ENCODE results near the gene BICC1.

BICC1 gene

GRCh38 chr10:58618158-58618676 lies 105.5 kb downstream of the BICC1 start:
- TF ChIP-seq, protein P1, sequence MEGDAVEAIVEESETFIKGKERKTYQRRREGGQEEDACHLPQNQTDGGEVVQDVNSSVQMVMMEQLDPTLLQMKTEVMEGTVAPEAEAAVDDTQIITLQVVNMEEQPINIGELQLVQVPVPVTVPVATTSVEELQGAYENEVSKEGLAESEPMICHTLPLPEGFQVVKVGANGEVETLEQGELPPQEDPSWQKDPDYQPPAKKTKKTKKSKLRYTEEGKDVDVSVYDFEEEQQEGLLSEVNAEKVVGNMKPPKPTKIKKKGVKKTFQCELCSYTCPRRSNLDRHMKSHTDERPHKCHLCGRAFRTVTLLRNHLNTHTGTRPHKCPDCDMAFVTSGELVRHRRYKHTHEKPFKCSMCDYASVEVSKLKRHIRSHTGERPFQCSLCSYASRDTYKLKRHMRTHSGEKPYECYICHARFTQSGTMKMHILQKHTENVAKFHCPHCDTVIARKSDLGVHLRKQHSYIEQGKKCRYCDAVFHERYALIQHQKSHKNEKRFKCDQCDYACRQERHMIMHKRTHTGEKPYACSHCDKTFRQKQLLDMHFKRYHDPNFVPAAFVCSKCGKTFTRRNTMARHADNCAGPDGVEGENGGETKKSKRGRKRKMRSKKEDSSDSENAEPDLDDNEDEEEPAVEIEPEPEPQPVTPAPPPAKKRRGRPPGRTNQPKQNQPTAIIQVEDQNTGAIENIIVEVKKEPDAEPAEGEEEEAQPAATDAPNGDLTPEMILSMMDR (conservative IDR thresholded peaks at IDR 0.05; ENCODE audit: low read length), result no peak
- TF ChIP-seq EZH2phosphoT487 (IDR thresholded peaks at IDR 0.05; ENCODE audit: borderline replicate concordance), result no peak
- Histone ChIP-seq H3F3A (ENCODE audit: low read depth) (no peaks in the 10 kb centered on the region), H3K9me3 (ENCODE audit: insufficient read depth, low read depth, low read length) (no peaks in the 10 kb centered on the region), H3K9me2 (replicated peaks; ENCODE audit: low read depth, low read length) (no peaks in the 10 kb centered on the region), H3K27me3 (ENCODE audit: insufficient read depth, low read length, poor library complexity, severe bottlenecking) (no peaks in the 10 kb centered on the region), H3K79me2 (ENCODE audit: insufficient read depth, low read length) (no peaks in the 10 kb centered on the region), H3K4me1 (ENCODE audit: insufficient read depth, low read length, poor library complexity, severe bottlenecking) (no peaks in the 10 kb centered on the region), H3K36me3 (ENCODE audit: insufficient read depth, low read length) (no peaks in the 10 kb centered on the region), H4K20me1 (ENCODE audit: insufficient read depth, low read length, poor library complexity, severe bottlenecking) (no peaks in the 10 kb centered on the region), H3K4me3 (ENCODE audit: low read length, poor library complexity, severe bottlenecking) (no peak overlapping the region), H3K4me2 (ENCODE audit: low read depth, low read length, poor library complexity, severe bottlenecking) (no peak overlapping the region), H2AFZ (ENCODE audit: low read length) (no peak overlapping the region), H3K9ac (ENCODE audit: low read depth, low read length, poor library complexity, severe bottlenecking) (no peak overlapping the region)

DNA sequence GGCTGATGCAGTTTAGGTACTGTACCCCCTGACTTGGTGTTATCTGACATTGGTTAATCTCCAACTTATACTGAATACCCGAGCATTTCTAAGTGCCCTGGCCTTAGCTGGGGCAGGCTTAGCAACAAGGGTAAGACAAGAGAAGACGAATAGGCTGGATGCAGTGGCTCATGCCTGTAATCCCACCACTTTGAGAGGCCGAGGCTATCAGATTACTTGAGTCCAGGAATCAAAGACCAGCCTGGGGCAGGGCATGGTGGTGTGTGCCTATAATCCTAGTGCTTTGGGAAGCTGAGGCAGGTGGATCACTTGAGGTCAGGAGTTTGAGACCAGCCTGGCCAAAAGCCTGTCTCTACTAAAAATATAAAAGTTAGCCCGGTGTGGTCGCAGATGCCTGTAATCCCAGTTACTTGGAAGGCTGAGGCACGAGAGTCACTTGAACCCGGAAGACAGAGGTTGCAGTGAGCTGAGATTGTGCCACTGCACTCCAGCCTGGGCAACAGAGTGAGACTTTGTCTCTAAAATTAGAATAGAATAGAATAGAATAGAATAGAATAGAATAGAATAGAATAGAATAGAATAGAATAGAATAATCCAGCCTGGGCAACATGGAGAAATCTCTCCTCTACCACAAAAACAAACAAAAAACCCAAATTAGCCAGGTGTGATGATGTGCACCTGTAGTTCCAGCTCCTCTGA lies 108.9 kb downstream of the BICC1 start:
- TF ChIP-seq EZH2phosphoT487 (IDR thresholded peaks at IDR 0.05; ENCODE audit: borderline replicate concordance), result no peak
- TF ChIP-seq, protein P1 (conservative IDR thresholded peaks at IDR 0.05; ENCODE audit: low read length), result no peak
- Histone ChIP-seq H3K9me2 (replicated peaks; ENCODE audit: low read depth, low read length) (no peaks in the 10 kb centered on the region), H3K9me3 (ENCODE audit: insufficient read depth, low read depth, low read length) (no peaks in the 10 kb centered on the region), H3K36me3 (ENCODE audit: insufficient read depth, low read length) (no peaks in the 10 kb centered on the region), H3K4me3 (ENCODE audit: low read length, poor library complexity, severe bottlenecking) (no peak overlapping the region), H2AFZ (ENCODE audit: low read length) (no peak overlapping the region), H3K4me1 (ENCODE audit: insufficient read depth, low read length, poor library complexity, severe bottlenecking) (no peaks in the 10 kb centered on the region), H3K4me2 (ENCODE audit: low read depth, low read length, poor library complexity, severe bottlenecking) (no peak overlapping the region), H4K20me1 (ENCODE audit: insufficient read depth, low read length, poor library complexity, severe bottlenecking) (no peaks in the 10 kb centered on the region), H3F3A (ENCODE audit: low read depth) (no peaks in the 10 kb centered on the region), H3K9ac (ENCODE audit: low read depth, low read length, poor library complexity, severe bottlenecking) (no peak overlapping the region), H3K27me3 (ENCODE audit: insufficient read depth, low read length, poor library complexity, severe bottlenecking) (no peaks in the 10 kb centered on the region), H3K79me2 (ENCODE audit: insufficient read depth, low read length) (no peaks in the 10 kb centered on the region)

GRCh38 chr10:58622246-58622645 lies 109.6 kb downstream of the BICC1 start:
- no peaks in the 10 kb centered on the region for H3K4me1 ChIP-seq (ENCODE audit: insufficient read depth, low read length, poor library complexity, severe bottlenecking)
- H3K9ac ChIP-seq (ENCODE audit: low read depth, low read length, poor library complexity, severe bottlenecking), result no peak overlapping the region
- no peaks in the 10 kb centered on the region for H3K9me2 ChIP-seq (replicated peaks; ENCODE audit: low read depth, low read length)
- H3K4me2 ChIP-seq (ENCODE audit: low read depth, low read length, poor library complexity, severe bottlenecking), result no peak overlapping the region
- no peak overlapping the region for H2AFZ ChIP-seq (ENCODE audit: low read length)
- TF ChIP-seq EZH2phosphoT487 (IDR thresholded peaks at IDR 0.05; ENCODE audit: borderline replicate concordance), result no peak
- TF ChIP-seq, protein P1 (conservative IDR thresholded peaks at IDR 0.05; ENCODE audit: low read length), result no peak
- H3K27me3 ChIP-seq (ENCODE audit: insufficient read depth, low read length, poor library complexity, severe bottlenecking), result no peaks in the 10 kb centered on the region
- H3K4me3 ChIP-seq (ENCODE audit: low read length, poor library complexity, severe bottlenecking), result no peak overlapping the region
- H3F3A ChIP-seq (ENCODE audit: low read depth), result no peaks in the 10 kb centered on the region
- no peaks in the 10 kb centered on the region for H3K9me3 ChIP-seq (ENCODE audit: insufficient read depth, low read depth, low read length)
- no peaks in the 10 kb centered on the region for H4K20me1 ChIP-seq (ENCODE audit: insufficient read depth, low read length, poor library complexity, severe bottlenecking)
- H3K36me3 ChIP-seq (ENCODE audit: insufficient read depth, low read length), result no peaks in the 10 kb centered on the region
- no peaks in the 10 kb centered on the region for H3K79me2 ChIP-seq (ENCODE audit: insufficient read depth, low read length)
